Aorta (tissue), 5 donors: ENCODE results near the gene DHRSX. TPM values are rescaled to one million over a fixed set of nuclear protein-coding genes. Genes with fewer than 3 reads are reported as not detected.

Experiments
- ATAC-seq: fragments of 200-7000 bp; cut with Tn5 transposase; one replicate; pipeline ENCODE4 v1.9.1; 2022; ENCODE audit warnings: moderate library complexity; ENCODE audit not compliant: low FRiP score
- DNase-seq, 2 donors: peaks; one replicate each; pipeline ENCODE4 v3.0.0-alpha.2; 2020
- H3K27ac ChIP-seq, 2 donors: one replicate each; pipeline ENCODE4 v1.5.1; 2013; ENCODE audit warnings: low read length in 2 of 2, mild to moderate bottlenecking in 2 of 2, moderate library complexity in 2 of 2, control low read depth in 1 of 2, inconsistent platforms in 1 of 2, low read depth in 1 of 2
- H3K27me3 ChIP-seq, 2 donors: one replicate each; pipeline ENCODE4 v1.6.1; 2013; ENCODE audit warnings: control low read depth in 1 of 2, low read length in 1 of 2, mild to moderate bottlenecking in 1 of 2, moderate library complexity in 1 of 2; ENCODE audit not compliant: insufficient read depth in 2 of 2, control insufficient read depth in 1 of 2
- H3K36me3 ChIP-seq, 2 donors: one replicate each; pipeline ENCODE4 v1.6.1; 2013; ENCODE audit warnings: control low read depth in 1 of 2, low read length in 1 of 2, mild to moderate bottlenecking in 1 of 2; ENCODE audit not compliant: insufficient read depth in 2 of 2, control insufficient read depth in 1 of 2
- H3K4me1 ChIP-seq, 2 donors: one replicate each; pipeline ENCODE4 v1.6.1; 2013; ENCODE audit warnings: low read length in 2 of 2, control low read depth in 1 of 2, mild to moderate bottlenecking in 1 of 2, moderate library complexity in 1 of 2; ENCODE audit not compliant: insufficient read depth in 2 of 2, control insufficient read depth in 1 of 2
- H3K4me3 ChIP-seq, 2 donors: one replicate each; pipeline ENCODE4 v1.5.1; 2013; ENCODE audit warnings: low read length in 2 of 2, control low read depth in 1 of 2, mild to moderate bottlenecking in 1 of 2
- H3K9me3 ChIP-seq: one replicate; pipeline ENCODE4 v1.6.1; 2013; ENCODE audit warnings: mild to moderate bottlenecking, low read length; ENCODE audit not compliant: control insufficient read depth
- WGBS, 2 donors: extraction: QIAGEN DNeasy Blood & Tissue Kit; methylation state at CpG; one replicate each; pipeline ENCODE4 v1.1.7; 2013; 5-methylcytosine and 5-hydroxymethylcytosine counted together
- intact Hi-C, 2 donors: fragments of 100-400 bp; cut with DNase I; formaldehyde crosslinking; loops; one replicate each; pipeline versions ENCODE4 v1.14.2 to v1.15.0; 2022
- polyA plus RNA-seq, 2 donors: library from polyadenylated mRNA; stranded (reverse); fragments of 200-250 nt; gene quantifications; one replicate each; pipeline ENCODE4 v1.2.3, GENCODE V29; 2013
- total RNA-seq, 2 donors: library from RNA; stranded (reverse); fragmentation: NEBNext Ultra II Directional; extraction: Animal tissue kit (Norgen Biotek cat#: 25700); gene quantifications; one replicate each; pipeline ENCODE4 v1.2.1, GENCODE V29; 2021
- donor health status: healthy with polysubstance abuse.
- donor health status: Bipolar disorder and iron deficiency.
- donor health status: DM: no; HTN: no; CAD: no.
- donor health status: DM: no; HTN: no; CAD: no.
- donor health status: DM: yes; HTN: yes; CAD: no.

The DHRSX gene
- total and polyA plus RNA-seq, 4 donors: 6.0 to 21.8 (median 11.7) TPM

- intact Hi-C loops: no loop called here
- Histone ChIP-seq H3K9me3 (peaks cover 3% of the 10 kb centered on the region), H3K4me3 (no peak overlapping the region), H3K4me1 (no peaks in the 10 kb centered on the region), H3K36me3 (peaks cover 0 to 3% of the 10 kb centered on the region in 2 donors), H3K27me3 (no peaks in the 10 kb centered on the region), H3K27ac (no peak overlapping the region)
- 85 to 87% methylated on average over 12 of the region's 12 CpGs for WGBS, 2 donors
- ATAC-seq (no peak), DNase-seq (no peak)
Observed at GRCh38 chrX:2410279-2411020, 90.3 kb downstream of the DHRSX start.

DNA sequence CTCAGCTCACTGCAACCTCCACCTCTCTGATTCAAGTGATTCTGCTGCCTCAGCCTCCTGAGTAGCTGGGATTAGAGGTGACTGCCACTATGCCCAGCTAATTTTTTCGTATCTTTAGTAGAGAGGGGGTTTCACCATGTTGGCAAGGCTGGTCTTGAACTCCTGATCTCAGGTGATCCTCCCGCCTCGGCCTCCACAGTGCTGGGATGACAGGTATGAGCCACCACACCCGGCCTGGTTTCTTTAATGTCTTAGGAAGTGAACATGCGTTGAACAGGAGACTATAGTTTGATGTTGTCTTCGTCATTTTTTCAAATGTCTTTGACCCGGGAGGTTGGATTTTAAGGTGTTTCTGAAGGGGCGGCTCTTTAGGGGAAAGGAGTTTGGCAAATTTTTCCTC is 91.0 kb downstream of the DHRSX start:
- H3K4me3 ChIP-seq: no peak overlapping the region
- H3K4me1 ChIP-seq: no peaks in the 10 kb centered on the region
- no peaks in the 10 kb centered on the region for H3K27me3 ChIP-seq
- DNase-seq (no peak), ATAC-seq (no peak)
- H3K27ac ChIP-seq: no peak overlapping the region
- intact Hi-C loops: no loop called here
- peaks cover 0 to 3% of the 10 kb centered on the region in 2 donors for H3K36me3 ChIP-seq
- peaks cover 3% of the 10 kb centered on the region for H3K9me3 ChIP-seq
- 96 to 97% methylated on average over 8 of the region's 8 CpGs for WGBS, 2 donors

- DNase-seq (no peak), ATAC-seq (no peak)
- Histone ChIP-seq H3K9me3 (peaks cover 3% of the 10 kb centered on the region), H3K4me3 (no peak overlapping the region), H3K36me3 (peaks cover 0 to 3% of the 10 kb centered on the region in 2 donors), H3K4me1 (no peaks in the 10 kb centered on the region), H3K27me3 (no peaks in the 10 kb centered on the region), H3K27ac (no peak overlapping the region)
- 81 to 86% methylated on average over 9 of the region's 9 CpGs for WGBS, 2 donors
- intact Hi-C loops: no loop called here
Observed at GRCh38 chrX:2408856-2409255, 91.9 kb downstream of the DHRSX start.

DNA sequence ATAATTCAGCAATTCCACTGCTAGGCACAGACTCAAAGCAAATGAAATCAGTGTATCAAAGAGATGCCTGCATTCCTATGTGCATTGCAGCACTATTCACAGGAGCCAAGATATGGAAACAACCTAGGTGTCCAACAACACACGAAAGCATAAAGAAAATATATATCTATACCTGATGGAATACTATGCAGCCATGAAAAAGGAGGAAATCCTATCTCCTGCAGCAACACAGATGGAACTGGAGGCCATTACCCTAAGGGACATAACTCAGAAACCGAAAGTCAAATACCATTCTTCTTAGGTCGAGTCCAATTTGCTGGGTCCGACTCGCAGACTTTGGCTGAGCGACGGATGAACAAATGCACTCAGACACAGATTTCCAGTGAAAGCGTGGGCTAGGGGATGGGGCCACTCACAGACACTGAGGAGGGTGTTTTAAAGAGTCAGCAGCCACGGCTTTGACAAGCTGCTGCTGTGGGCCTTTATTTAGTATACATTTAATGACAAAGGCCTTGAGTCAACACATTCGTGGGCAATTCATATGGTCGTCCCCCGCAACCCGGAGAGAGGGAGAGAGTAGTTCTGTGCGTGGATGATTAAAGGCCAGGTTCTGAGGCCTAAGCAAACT is 93.8 kb downstream of the DHRSX start:
- peaks cover 0 to 3% of the 10 kb centered on the region in 2 donors for H3K36me3 ChIP-seq
- ATAC-seq (no peak), DNase-seq (no peak)
- no peaks in the 10 kb centered on the region for H3K4me1 ChIP-seq
- no peak overlapping the region for H3K4me3 ChIP-seq
- H3K9me3 ChIP-seq: peaks cover 3% of the 10 kb centered on the region
- H3K27me3 ChIP-seq: no peaks in the 10 kb centered on the region
- intact Hi-C loops: no loop called here
- no peak overlapping the region for H3K27ac ChIP-seq
- WGBS, 2 donors: 97% methylated on average over 14 of the region's 14 CpGs

DNA sequence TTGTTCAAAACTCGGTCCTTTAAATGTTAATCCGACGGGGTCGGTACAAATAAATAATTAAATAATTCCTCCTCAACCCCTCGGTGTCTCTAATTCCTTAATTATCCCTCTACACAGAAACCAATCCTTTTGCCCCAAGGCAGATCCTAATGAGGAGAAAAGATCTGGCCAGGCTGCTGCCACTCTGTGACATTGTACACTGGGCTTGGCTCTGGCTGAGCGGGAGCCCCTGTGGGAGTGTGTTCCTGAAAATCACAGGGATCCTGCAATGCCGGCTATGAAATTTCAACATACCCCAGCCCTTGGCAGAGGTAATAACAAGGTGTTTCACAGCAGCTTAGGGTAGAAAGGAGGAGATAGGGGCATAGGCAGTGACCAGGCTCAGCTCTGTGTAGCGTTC is 96.0 kb downstream of the DHRSX start:
- Histone ChIP-seq H3K4me3 (no peak overlapping the region), H3K9me3 (peaks cover 3% of the 10 kb centered on the region), H3K4me1 (no peaks in the 10 kb centered on the region), H3K27ac (no peak overlapping the region), H3K36me3 (peaks cover 2 to 3% of the 10 kb centered on the region in 2 donors), H3K27me3 (no peaks in the 10 kb centered on the region)
- intact Hi-C loops: no loop called here
- WGBS, 2 donors: 85 to 92% methylated on average over 8 of the region's 8 CpGs
- ATAC-seq (no peak), DNase-seq (no peak)

DNA sequence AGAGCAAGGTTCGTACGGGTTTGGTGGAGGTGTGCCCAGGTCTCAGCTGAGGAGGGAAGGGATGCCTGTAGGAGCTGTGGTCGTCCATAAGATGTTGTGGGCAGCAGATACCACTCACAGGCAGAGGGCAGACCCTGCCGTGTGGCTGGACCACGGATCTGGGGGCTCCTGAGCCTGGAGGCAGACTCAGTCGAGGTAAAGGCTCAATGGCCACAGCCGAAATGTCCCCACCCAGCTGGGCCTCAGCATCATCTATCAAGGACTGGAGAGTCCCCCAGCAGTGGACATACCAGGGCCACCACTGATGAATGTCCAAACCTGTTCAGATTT is 98.5 kb downstream of the DHRSX start:
- H3K9me3 ChIP-seq: peaks cover 3% of the 10 kb centered on the region
- ATAC-seq (no peak), DNase-seq (no peak)
- WGBS, 2 donors: 87 to 91% methylated on average over 7 of the region's 7 CpGs
- peaks cover 2 to 3% of the 10 kb centered on the region in 2 donors for H3K36me3 ChIP-seq
- H3K27me3 ChIP-seq: no peaks in the 10 kb centered on the region
- no peaks in the 10 kb centered on the region for H3K4me1 ChIP-seq
- no peak overlapping the region for H3K27ac ChIP-seq
- H3K4me3 ChIP-seq: no peak overlapping the region
- intact Hi-C loops: no loop called here

- Histone ChIP-seq H3K36me3 (peaks cover 0 to 2% of the 10 kb centered on the region in 2 donors), H3K27me3 (no peaks in the 10 kb centered on the region), H3K27ac (no peak overlapping the region), H3K9me3 (no peaks in the 10 kb centered on the region), H3K4me3 (no peak overlapping the region), H3K4me1 (no peaks in the 10 kb centered on the region)
- no peak for DNase-seq
- intact Hi-C loops: no loop called here
- WGBS, 2 donors: 74 to 83% methylated on average over 21 of the region's 21 CpGs
- ATAC-seq: no peak
Observed at GRCh38 chrX:2401590-2402360, 99.0 kb downstream of the DHRSX start.

GRCh38 chrX:2401201-2401589 is 99.6 kb downstream of the DHRSX start:
- intact Hi-C loops: no loop called here
- no peak overlapping the region for H3K4me3 ChIP-seq
- peaks cover 0 to 2% of the 10 kb centered on the region in 2 donors for H3K36me3 ChIP-seq
- 94 to 95% methylated on average over 9 of the region's 9 CpGs for WGBS, 2 donors
- ATAC-seq (no peak), DNase-seq (no peak)
- no peaks in the 10 kb centered on the region for H3K27me3 ChIP-seq
- H3K9me3 ChIP-seq: no peaks in the 10 kb centered on the region
- H3K4me1 ChIP-seq: no peaks in the 10 kb centered on the region
- H3K27ac ChIP-seq: no peak overlapping the region
